ENCODE results near the gene HK1. TPM values are rescaled to one million over a fixed set of nuclear protein-coding genes. Genes with fewer than 3 reads are reported as not detected.

HK1 gene
- total RNA-seq, 1 donor from 2014 or later = 133 TPM

Other genes with a start within 250 kb of the HK1 start
- 7.9 TPM for gene SRGN, start 190.4 kb upstream of the HK1 start, total RNA-seq
- gene VPS26A, start 154.3 kb upstream of the HK1 start, total RNA-seq = 42.2 TPM
- gene SUPV3L1, start 98.3 kb upstream of the HK1 start, total RNA-seq = 22.8 TPM
- 0.04 TPM for gene HKDC1, start 58.2 kb upstream of the HK1 start, total RNA-seq
- gene TACR2, start 138.4 kb downstream of the HK1 start, total RNA-seq = 1.2 TPM
- 3.4 TPM for gene TSPAN15, start 173.0 kb downstream of the HK1 start, total RNA-seq